HCT116 (cell line): ENCODE data around the gene WDR70.

Experiments
- EZH2phosphoT487 ChIP-seq: fragments of 200-600 bp; IDR thresholded peaks from 2 replicates; pipeline ENCODE4 v1.6.1; 2018; ENCODE audit warnings: antibody characterized with exemption, borderline replicate concordance
- FOSL1 ChIP-seq: IDR thresholded peaks from 2 replicates; pipeline ENCODE4 v1.6.1; 2012; ENCODE audit warnings: low read depth
- POLR2A ChIP-seq: IDR thresholded peaks from 2 replicates; pipeline ENCODE4 v1.7.0; 2011; ENCODE audit warnings: borderline replicate concordance; ENCODE audit not compliant: insufficient read depth, insufficient read length; ENCODE audit errors: extremely low read depth
- TCF7L2 ChIP-seq: IDR thresholded peaks from 2 replicates; pipeline ENCODE4 v1.7.0; 2011; ENCODE audit warnings: borderline replicate concordance, inconsistent platforms; ENCODE audit not compliant: insufficient read depth, insufficient read length; ENCODE audit errors: extremely low read depth
- TF ChIP-seq, protein P1 (sequence below), 3 experiments: fragments of 200-600 bp in 1 of 3; sonication (generic) in 1 of 3; IDR thresholded peaks in 2 of 3; conservative IDR thresholded peaks in 1 of 3; 2 replicates each; pipeline ENCODE4 v1.5.1; 2012 to 2017; ENCODE audit warnings: low read depth in 2 of 3, low read length in 2 of 3, antibody characterized with exemption in 1 of 3, borderline replicate concordance in 1 of 3, control low read depth in 1 of 3, mild to moderate bottlenecking in 1 of 3, mixed read lengths in 1 of 3, mixed run types in 1 of 3, moderate library complexity in 1 of 3; ENCODE audit not compliant: insufficient read depth in 1 of 3
- TF ChIP-seq, protein P2 (sequence below): IDR thresholded peaks from 2 replicates; pipeline ENCODE4 v1.6.1; 2012
- TF ChIP-seq, protein P3 (sequence below): IDR thresholded peaks from 2 replicates; pipeline ENCODE4 v1.6.1; 2011; ENCODE audit warnings: mild to moderate bottlenecking, low read length, moderate library complexity; ENCODE audit not compliant: insufficient replicate concordance; ENCODE audit errors: extremely low read depth

DNA sequence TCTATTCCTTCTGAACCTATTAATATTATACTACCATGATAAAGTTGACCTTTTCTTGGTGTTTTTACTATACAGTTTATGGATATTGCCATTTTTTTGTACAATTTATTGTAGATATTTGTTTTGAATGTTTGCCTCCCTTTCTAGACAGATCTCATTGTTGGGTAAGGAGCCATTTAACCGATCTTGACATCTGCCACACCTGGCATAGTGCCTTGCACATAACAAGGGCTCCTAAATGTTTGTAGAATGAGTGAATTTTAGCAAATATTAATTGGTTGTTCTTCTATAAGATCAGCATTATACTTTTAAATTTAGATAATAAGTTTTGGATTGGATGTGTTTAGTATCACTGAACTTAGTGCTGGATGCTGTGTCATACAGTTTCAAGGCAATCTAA is 285.4 kb downstream of the WDR70 start:
- TF ChIP-seq, protein P1, sequence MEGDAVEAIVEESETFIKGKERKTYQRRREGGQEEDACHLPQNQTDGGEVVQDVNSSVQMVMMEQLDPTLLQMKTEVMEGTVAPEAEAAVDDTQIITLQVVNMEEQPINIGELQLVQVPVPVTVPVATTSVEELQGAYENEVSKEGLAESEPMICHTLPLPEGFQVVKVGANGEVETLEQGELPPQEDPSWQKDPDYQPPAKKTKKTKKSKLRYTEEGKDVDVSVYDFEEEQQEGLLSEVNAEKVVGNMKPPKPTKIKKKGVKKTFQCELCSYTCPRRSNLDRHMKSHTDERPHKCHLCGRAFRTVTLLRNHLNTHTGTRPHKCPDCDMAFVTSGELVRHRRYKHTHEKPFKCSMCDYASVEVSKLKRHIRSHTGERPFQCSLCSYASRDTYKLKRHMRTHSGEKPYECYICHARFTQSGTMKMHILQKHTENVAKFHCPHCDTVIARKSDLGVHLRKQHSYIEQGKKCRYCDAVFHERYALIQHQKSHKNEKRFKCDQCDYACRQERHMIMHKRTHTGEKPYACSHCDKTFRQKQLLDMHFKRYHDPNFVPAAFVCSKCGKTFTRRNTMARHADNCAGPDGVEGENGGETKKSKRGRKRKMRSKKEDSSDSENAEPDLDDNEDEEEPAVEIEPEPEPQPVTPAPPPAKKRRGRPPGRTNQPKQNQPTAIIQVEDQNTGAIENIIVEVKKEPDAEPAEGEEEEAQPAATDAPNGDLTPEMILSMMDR (IDR thresholded peaks at IDR 0.05 in 2 of 3, conservative IDR thresholded peaks at IDR 0.05 in 1 of 3; ENCODE audit: borderline replicate concordance in 1 of 3, insufficient read depth in 1 of 3, low read depth in 2 of 3, low read length in 2 of 3), result no peak
- TF ChIP-seq, protein P2, sequence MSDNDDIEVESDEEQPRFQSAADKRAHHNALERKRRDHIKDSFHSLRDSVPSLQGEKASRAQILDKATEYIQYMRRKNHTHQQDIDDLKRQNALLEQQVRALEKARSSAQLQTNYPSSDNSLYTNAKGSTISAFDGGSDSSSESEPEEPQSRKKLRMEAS, result no peak
- TF ChIP-seq TCF7L2, result no peak
- TF ChIP-seq, protein P3, sequence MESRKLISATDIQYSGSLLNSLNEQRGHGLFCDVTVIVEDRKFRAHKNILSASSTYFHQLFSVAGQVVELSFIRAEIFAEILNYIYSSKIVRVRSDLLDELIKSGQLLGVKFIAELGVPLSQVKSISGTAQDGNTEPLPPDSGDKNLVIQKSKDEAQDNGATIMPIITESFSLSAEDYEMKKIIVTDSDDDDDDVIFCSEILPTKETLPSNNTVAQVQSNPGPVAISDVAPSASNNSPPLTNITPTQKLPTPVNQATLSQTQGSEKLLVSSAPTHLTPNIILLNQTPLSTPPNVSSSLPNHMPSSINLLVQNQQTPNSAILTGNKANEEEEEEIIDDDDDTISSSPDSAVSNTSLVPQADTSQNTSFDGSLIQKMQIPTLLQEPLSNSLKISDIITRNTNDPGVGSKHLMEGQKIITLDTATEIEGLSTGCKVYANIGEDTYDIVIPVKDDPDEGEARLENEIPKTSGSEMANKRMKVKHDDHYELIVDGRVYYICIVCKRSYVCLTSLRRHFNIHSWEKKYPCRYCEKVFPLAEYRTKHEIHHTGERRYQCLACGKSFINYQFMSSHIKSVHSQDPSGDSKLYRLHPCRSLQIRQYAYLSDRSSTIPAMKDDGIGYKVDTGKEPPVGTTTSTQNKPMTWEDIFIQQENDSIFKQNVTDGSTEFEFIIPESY, result no peak
- TF ChIP-seq POLR2A, result no peak
- TF ChIP-seq EZH2phosphoT487, result no peak
- no peak for TF ChIP-seq FOSL1
